Epithelial cell of umbilical artery (primary cell): Measurements from ENCODE around the gene PEAK1. TPM values are rescaled to one million over a fixed set of nuclear protein-coding genes. Genes with fewer than 3 reads are reported as not detected.

Experiments used
- total RNA-seq: library from RNA; depleted of rRNA; stranded (reverse); fragments of >200 nt; gene quantifications from 2 replicates; pipeline ENCODE4 v1.2.3, GENCODE V29; 2014

PEAK1 gene
- 55.8 and 73.1 TPM in 2 replicates for total RNA-seq

GRCh38 chr15:77419836-77420609 lies at the start of gene PEAK1:
TSS of gene PEAK1 (minus strand) at chr15:77420104. CDS start at chr15:77181926, 238,178 bp downstream.

GRCh38 chr15:77420610-77421369 lies 886 bp upstream of the PEAK1 start, which contains the start of gene HMG20A:
TSS of gene HMG20A (plus strand) at chr15:77420888. CDS start at chr15:77458408, 37,520 bp downstream.

GRCh38 chr15:77070495-77071304 lies 349.2 kb downstream of the PEAK1 start, which contains the start of gene TSPAN3:
TSS of gene TSPAN3 (minus strand) at chr15:77071109. CDS start at chr15:77070954, 155 bp downstream.

Other genes starting within 250 kb of the PEAK1 start
- 33.4 and 34.4 TPM in 2 replicates for gene HMG20A, start 784 bp upstream of the PEAK1 start, total RNA-seq
- gene LINGO1, start 212.8 kb upstream of the PEAK1 start, total RNA-seq: not detected in 2 replicates